GM12878 (cell line): ENCODE results near the gene RALB. TPM values are rescaled to one million over a fixed set of nuclear protein-coding genes. Genes with fewer than 3 reads are reported as not detected.

Experiments
- ATAC-seq: fragments of 200-7000 bp; cut with Tn5 transposase; 3 replicates; pipeline ENCODE4 v1.9.1; 2020; ENCODE audit warnings: mild to moderate bottlenecking, moderate library complexity
- BruUV-seq: library from RNA; stranded (reverse); fragments of 400-500 nt; replicated peaks from 2 replicates; lab custom pipeline; 2021; lab: Mats Ljungman, UMichigan
- CTCF ChIA-PET: fragments of 300-600 bp; sonication (Branson Sonifier 250); formaldehyde crosslinking; extraction: SDS; loops from one replicate; lab custom pipeline; 2021; ENCODE audit warnings: inconsistent platforms; lab: Yijun Ruan, JAX
- POLR2A ChIA-PET: fragments of 350-600 bp; formaldehyde crosslinking; extraction: SDS; loops from one replicate; lab custom pipeline; 2021; ENCODE audit warnings: inconsistent platforms; lab: Charles Lee
- RAD21 ChIA-PET: fragments of 300-600 bp; sonication (Branson Sonifier 250); formaldehyde crosslinking; loops from one replicate; lab custom pipeline; 2023; ENCODE audit warnings: antibody characterized with exemption; ENCODE audit not compliant: unreplicated experiment; lab: Charles Lee
- SMC1A ChIA-PET: fragments of 300-600 bp; sonication (Branson Sonifier 250); formaldehyde crosslinking; loops from one replicate; lab custom pipeline; 2023; ENCODE audit not compliant: unreplicated experiment, uncharacterized antibody; lab: Charles Lee
- DNase-seq: peaks from one replicate; pipeline ENCODE4 v3.0.0-alpha.2; 2011; ENCODE audit warnings: low read depth, low spot score
- FAIRE-seq: peaks from 3 replicates; lab custom pipeline; 2011; peaks lifted over from hg19 to GRCh38; lab: Jason Lieb, UNC
- H2AFZ ChIP-seq: 2 replicates; pipeline ENCODE4 v1.6.0; 2011; ENCODE audit warnings: low read depth, low read length, control low read depth; ENCODE audit not compliant: control insufficient read depth
- H3K27ac ChIP-seq: 2 replicates; pipeline ENCODE4 v1.5.1; 2011; ENCODE audit warnings: control low read depth; ENCODE audit not compliant: control insufficient read depth, insufficient read depth
- H3K27me3 ChIP-seq, 2 experiments: replicated peaks in 1 of 2; 2 replicates each; pipeline versions ENCODE4 v1.6.0 to v1.6.1; 2011; ENCODE audit warnings: low read length in 1 of 2; ENCODE audit not compliant: control insufficient read depth in 2 of 2, insufficient read depth in 2 of 2
- H3K36me3 ChIP-seq, 2 experiments: 2 replicates each; pipeline ENCODE4 v1.5.1; 2011; ENCODE audit warnings: low read length in 1 of 2; ENCODE audit not compliant: control insufficient read depth in 2 of 2, insufficient read depth in 2 of 2
- H3K4me1 ChIP-seq: 2 replicates; pipeline ENCODE4 v1.6.1; 2011; ENCODE audit warnings: mild to moderate bottlenecking, low read length, moderate library complexity, mixed read lengths; ENCODE audit not compliant: control insufficient read depth, insufficient read depth
- H3K4me2 ChIP-seq: 2 replicates; pipeline ENCODE4 v1.6.0; 2011; ENCODE audit warnings: control low read depth; ENCODE audit not compliant: control insufficient read depth, insufficient read depth
- H3K4me3 ChIP-seq: fragments of 200-600 bp; sonication (generic); 2 replicates; pipeline ENCODE4 v1.5.1; 2016
- H3K79me2 ChIP-seq: 2 replicates; pipeline ENCODE4 v1.6.0; 2011; ENCODE audit warnings: low read length; ENCODE audit not compliant: control insufficient read depth, insufficient read depth
- H3K9ac ChIP-seq: 2 replicates; pipeline ENCODE4 v1.8.0; 2011; ENCODE audit warnings: low read length, control low read depth, mixed read lengths; ENCODE audit not compliant: control insufficient read depth, insufficient read depth
- H3K9me3 ChIP-seq: replicated peaks from 3 replicates; pipeline ENCODE4 v1.5.1; 2011; ENCODE audit warnings: mild to moderate bottlenecking, low read length; ENCODE audit not compliant: control insufficient read depth, insufficient read depth
- H4K20me1 ChIP-seq: 2 replicates; pipeline ENCODE4 v1.6.0; 2011; ENCODE audit not compliant: control insufficient read depth, insufficient read depth
- CHD4 ChIP-seq: fragments of 200-600 bp; sonication (generic); IDR thresholded peaks from 2 replicates; pipeline ENCODE4 v1.6.1; 2016; ENCODE audit warnings: mild to moderate bottlenecking
- EZH2 ChIP-seq: IDR thresholded peaks from 2 replicates; pipeline ENCODE4 v1.6.1; 2012; ENCODE audit warnings: low read depth, mild to moderate bottlenecking, control low read depth, inconsistent platforms, low read length, borderline replicate concordance; ENCODE audit not compliant: control insufficient read depth
- HCFC1 ChIP-seq: fragments of 150-350 bp; IDR thresholded peaks from 2 replicates; pipeline ENCODE4 v1.6.1; 2014; ENCODE audit warnings: low read length
- HDGF ChIP-seq: fragments of 450-650 bp; IDR thresholded peaks from 2 replicates; pipeline ENCODE4 v1.6.1; 2016; ENCODE audit warnings: antibody characterized with exemption
- JUND ChIP-seq: IDR thresholded peaks from 2 replicates; pipeline ENCODE4 v1.6.1; 2012; ENCODE audit warnings: low read depth, mild to moderate bottlenecking, low read length, improper control_type of control experiment, moderate library complexity
- RB1 ChIP-seq: fragments of 450-650 bp; formaldehyde crosslinking; IDR thresholded peaks from 2 replicates; pipeline ENCODE4 v1.6.1; 2017; ENCODE audit warnings: mild to moderate bottlenecking, borderline replicate concordance
- RBBP5 ChIP-seq: fragments of 200-600 bp; sonication (generic); conservative IDR thresholded peaks from 2 replicates; pipeline ENCODE4 v1.6.1; 2016
- RUNX3 ChIP-seq: IDR thresholded peaks from 2 replicates; pipeline ENCODE4 v1.6.1; 2012; ENCODE audit warnings: low read length, inconsistent platforms
- WGBS: methylation state at CpG from one replicate; pipeline ENCODE4 v1.1.6; 2016; ENCODE audit warnings: low lambda C conversion rate; ENCODE audit not compliant: insufficient replicate concordance, insufficient coverage; ENCODE audit errors: missing lambda C conversion rate; 5-methylcytosine and 5-hydroxymethylcytosine counted together
- in situ Hi-C: fragments of 300-500 bp; cut with MboI; formaldehyde crosslinking; loops from 9 replicates; pipeline ENCODE4 v1.14.3; 2018; ENCODE audit warnings: mixed read lengths
- intact Hi-C: fragments of 100-400 bp; cut with micrococcal nuclease; formaldehyde crosslinking; loops from one replicate; pipeline ENCODE4 v1.14.2; 2022; ENCODE audit not compliant: unreplicated experiment
- polyA plus RNA-seq, 11 experiments: library from polyadenylated mRNA; depleted of rRNA in 4 of 11; unstranded in 6 of 11; stranded (reverse) in 5 of 11; fragments of >200 nt; fragmentation: Nextera tagmentation in 4 of 11; fragmentation: Illumina TruSeq in 1 of 11; extraction: Ambion mirVana in 4 of 11; extraction: Trizol in 1 of 11; gene quantifications; 1 replicate in 1 of 11; 2 replicates in 10 of 11; pipeline versions ENCODE4 v1.2.1 to v1.2.3, GENCODE V29; 2011 to 2016; ENCODE audit warnings: inconsistent platforms in 2 of 11, missing spikeins in 2 of 11, low read depth in 1 of 11
- total RNA-seq, 4 experiments: library from RNA; depleted of rRNA in 3 of 4; stranded (reverse); fragments of >200 nt in 3 of 4; fragmentation: Illumina TruSeq in 1 of 4; extraction: Trizol in 1 of 4; gene quantifications; 2 replicates each; pipeline versions ENCODE4 v1.2.1 to v1.2.3, GENCODE V29; 2013 to 2021
- TF ChIP-seq, protein P1 (sequence below): fragments of 450-650 bp; IDR thresholded peaks from 2 replicates; pipeline ENCODE4 v1.6.1; 2017; ENCODE audit warnings: mild to moderate bottlenecking, moderate library complexity
- TF ChIP-seq, protein P2 (sequence below): fragments of 450-650 bp; IDR thresholded peaks from 2 replicates; pipeline ENCODE4 v1.6.1; 2017; ENCODE audit warnings: mild to moderate bottlenecking, low read depth, inconsistent platforms; ENCODE audit not compliant: poor library complexity, severe bottlenecking
- TF ChIP-seq, protein P3 (sequence below): IDR thresholded peaks from 2 replicates; pipeline ENCODE4 v1.6.1; 2012; ENCODE audit warnings: low read length, inconsistent platforms
- TF ChIP-seq, protein P4 (sequence below): fragments of 450-650 bp; formaldehyde crosslinking; IDR thresholded peaks from 2 replicates; pipeline ENCODE4 v1.5.0; 2022; ENCODE audit warnings: mild to moderate bottlenecking, missing genetic modification characterization

RALB gene
- total and polyA plus RNA-seq, 10 of the 15 experiments (the other 5 are each of a cell fraction or from before 2014, with no cell fraction given) = 8.3 to 54.0 (median 24.2) TPM

DNA sequence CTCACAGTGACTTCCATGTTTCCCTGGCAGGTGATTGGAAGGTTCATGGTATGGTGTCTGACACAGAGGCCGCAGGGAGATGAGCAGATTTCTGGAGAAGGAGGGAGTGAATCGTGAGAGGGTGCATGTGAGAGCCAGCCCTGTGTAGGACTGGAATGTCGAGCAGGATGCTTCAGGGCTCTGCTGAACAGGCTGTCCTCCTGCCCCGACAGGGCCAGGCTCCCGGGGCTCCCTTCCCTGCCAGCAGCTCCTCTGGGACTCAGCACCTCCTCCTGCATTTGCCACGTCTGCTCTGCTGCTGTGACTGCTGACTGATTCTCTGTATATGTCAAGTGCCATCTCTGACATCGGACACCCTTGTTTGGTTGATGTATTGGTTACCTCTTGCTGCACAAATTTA, 54.8 kb downstream of the RALB start:
- in situ Hi-C loops (no loop called here), intact Hi-C loops (no loop called here)
- ChIA-PET RAD21 (interaction anchor here (1.2 to 1.3 kb wide), 2 partner anchors 15 to 77 kb away, joined by 4 to 5 read pairs; no protein-coding TSS in a partner anchor), CTCF (interaction anchor here (0.6 to 6.7 kb wide), 2 partner anchors 80 to 552 kb away, joined by 3 to 48 read pairs; no protein-coding TSS in a partner anchor), POLR2A (interaction anchor here (0.7 kb wide), 1 partner anchor 54 kb away, joined by 3 read pairs; no protein-coding TSS in a partner anchor), SMC1A (interaction anchor here (0.9 to 1.3 kb wide), 2 partner anchors 11 to 19 kb away, joined by 3 read pairs; no protein-coding TSS in a partner anchor)
- Histone ChIP-seq H3K27me3 (no peaks in the 10 kb centered on the region), H3K4me2 (no peak overlapping the region; the same call in 1 of the 2 replicates), H3K9me3 (no peaks in the 10 kb centered on the region), H4K20me1 (no peaks in the 10 kb centered on the region), H3K79me2 (no peaks in the 10 kb centered on the region), H3K27ac (no peak overlapping the region), H3K9ac (no peak overlapping the region), H3K4me3 (no peak overlapping the region), H3K36me3 (no peaks in the 10 kb centered on the region), H2AFZ (no peak overlapping the region), H3K4me1 (peaks cover 34% of the 10 kb centered on the region)
- ATAC-seq = no peak
- no peak for FAIRE-seq
- no TSS peak for BruUV-seq
- WGBS = 55% methylated on average over 7 of the region's 7 CpGs
- DNase-seq = no peak
- no peak for TF ChIP-seq RUNX3
- TF ChIP-seq EZH2 = no peak
- no peak for TF ChIP-seq RBBP5
- TF ChIP-seq, protein P1, sequence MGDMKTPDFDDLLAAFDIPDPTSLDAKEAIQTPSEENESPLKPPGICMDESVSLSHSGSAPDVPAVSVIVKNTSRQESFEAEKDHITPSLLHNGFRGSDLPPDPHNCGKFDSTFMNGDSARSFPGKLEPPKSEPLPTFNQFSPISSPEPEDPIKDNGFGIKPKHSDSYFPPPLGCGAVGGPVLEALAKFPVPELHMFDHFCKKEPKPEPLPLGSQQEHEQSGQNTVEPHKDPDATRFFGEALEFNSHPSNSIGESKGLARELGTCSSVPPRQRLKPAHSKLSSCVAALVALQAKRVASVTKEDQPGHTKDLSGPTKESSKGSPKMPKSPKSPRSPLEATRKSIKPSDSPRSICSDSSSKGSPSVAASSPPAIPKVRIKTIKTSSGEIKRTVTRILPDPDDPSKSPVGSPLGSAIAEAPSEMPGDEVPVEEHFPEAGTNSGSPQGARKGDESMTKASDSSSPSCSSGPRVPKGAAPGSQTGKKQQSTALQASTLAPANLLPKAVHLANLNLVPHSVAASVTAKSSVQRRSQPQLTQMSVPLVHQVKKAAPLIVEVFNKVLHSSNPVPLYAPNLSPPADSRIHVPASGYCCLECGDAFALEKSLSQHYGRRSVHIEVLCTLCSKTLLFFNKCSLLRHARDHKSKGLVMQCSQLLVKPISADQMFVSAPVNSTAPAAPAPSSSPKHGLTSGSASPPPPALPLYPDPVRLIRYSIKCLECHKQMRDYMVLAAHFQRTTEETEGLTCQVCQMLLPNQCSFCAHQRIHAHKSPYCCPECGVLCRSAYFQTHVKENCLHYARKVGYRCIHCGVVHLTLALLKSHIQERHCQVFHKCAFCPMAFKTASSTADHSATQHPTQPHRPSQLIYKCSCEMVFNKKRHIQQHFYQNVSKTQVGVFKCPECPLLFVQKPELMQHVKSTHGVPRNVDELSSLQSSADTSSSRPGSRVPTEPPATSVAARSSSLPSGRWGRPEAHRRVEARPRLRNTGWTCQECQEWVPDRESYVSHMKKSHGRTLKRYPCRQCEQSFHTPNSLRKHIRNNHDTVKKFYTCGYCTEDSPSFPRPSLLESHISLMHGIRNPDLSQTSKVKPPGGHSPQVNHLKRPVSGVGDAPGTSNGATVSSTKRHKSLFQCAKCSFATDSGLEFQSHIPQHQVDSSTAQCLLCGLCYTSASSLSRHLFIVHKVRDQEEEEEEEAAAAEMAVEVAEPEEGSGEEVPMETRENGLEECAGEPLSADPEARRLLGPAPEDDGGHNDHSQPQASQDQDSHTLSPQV = no peak
- TF ChIP-seq JUND = no peak
- TF ChIP-seq, protein P2, sequence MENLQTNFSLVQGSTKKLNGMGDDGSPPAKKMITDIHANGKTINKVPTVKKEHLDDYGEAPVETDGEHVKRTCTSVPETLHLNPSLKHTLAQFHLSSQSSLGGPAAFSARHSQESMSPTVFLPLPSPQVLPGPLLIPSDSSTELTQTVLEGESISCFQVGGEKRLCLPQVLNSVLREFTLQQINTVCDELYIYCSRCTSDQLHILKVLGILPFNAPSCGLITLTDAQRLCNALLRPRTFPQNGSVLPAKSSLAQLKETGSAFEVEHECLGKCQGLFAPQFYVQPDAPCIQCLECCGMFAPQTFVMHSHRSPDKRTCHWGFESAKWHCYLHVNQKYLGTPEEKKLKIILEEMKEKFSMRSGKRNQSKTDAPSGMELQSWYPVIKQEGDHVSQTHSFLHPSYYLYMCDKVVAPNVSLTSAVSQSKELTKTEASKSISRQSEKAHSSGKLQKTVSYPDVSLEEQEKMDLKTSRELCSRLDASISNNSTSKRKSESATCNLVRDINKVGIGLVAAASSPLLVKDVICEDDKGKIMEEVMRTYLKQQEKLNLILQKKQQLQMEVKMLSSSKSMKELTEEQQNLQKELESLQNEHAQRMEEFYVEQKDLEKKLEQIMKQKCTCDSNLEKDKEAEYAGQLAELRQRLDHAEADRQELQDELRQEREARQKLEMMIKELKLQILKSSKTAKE = no peak
- TF ChIP-seq RB1 = no peak
- TF ChIP-seq HDGF = no peak
- no peak for TF ChIP-seq HCFC1
- no peak for TF ChIP-seq CHD4
- TF ChIP-seq, protein P3, sequence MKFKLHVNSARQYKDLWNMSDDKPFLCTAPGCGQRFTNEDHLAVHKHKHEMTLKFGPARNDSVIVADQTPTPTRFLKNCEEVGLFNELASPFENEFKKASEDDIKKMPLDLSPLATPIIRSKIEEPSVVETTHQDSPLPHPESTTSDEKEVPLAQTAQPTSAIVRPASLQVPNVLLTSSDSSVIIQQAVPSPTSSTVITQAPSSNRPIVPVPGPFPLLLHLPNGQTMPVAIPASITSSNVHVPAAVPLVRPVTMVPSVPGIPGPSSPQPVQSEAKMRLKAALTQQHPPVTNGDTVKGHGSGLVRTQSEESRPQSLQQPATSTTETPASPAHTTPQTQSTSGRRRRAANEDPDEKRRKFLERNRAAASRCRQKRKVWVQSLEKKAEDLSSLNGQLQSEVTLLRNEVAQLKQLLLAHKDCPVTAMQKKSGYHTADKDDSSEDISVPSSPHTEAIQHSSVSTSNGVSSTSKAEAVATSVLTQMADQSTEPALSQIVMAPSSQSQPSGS = no peak
- TF ChIP-seq, protein P4, sequence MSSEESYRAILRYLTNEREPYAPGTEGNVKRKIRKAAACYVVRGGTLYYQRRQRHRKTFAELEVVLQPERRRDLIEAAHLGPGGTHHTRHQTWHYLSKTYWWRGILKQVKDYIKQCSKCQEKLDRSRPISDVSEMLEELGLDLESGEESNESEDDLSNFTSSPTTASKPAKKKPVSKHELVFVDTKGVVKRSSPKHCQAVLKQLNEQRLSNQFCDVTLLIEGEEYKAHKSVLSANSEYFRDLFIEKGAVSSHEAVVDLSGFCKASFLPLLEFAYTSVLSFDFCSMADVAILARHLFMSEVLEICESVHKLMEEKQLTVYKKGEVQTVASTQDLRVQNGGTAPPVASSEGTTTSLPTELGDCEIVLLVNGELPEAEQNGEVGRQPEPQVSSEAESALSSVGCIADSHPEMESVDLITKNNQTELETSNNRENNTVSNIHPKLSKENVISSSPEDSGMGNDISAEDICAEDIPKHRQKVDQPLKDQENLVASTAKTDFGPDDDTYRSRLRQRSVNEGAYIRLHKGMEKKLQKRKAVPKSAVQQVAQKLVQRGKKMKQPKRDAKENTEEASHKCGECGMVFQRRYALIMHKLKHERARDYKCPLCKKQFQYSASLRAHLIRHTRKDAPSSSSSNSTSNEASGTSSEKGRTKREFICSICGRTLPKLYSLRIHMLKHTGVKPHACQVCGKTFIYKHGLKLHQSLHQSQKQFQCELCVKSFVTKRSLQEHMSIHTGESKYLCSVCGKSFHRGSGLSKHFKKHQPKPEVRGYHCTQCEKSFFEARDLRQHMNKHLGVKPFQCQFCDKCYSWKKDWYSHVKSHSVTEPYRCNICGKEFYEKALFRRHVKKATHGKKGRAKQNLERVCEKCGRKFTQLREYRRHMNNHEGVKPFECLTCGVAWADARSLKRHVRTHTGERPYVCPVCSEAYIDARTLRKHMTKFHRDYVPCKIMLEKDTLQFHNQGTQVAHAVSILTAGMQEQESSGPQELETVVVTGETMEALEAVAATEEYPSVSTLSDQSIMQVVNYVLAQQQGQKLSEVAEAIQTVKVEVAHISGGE (CRISPR knock-in tag) = no peak
